SJSA1 (cell line): ENCODE measurements around the gene ZBTB18. TPM values are rescaled to one million over a fixed set of nuclear protein-coding genes. Genes with fewer than 3 reads are reported as not detected.
"Not testable (repeated sequence)": the region's sequence is repeated elsewhere in the genome, so short reads cannot be mapped to it uniquely, and the experiment has no call there.

Source experiments
- DNase-seq, 2 experiments: peaks; one replicate each; pipeline ENCODE4 v3.0.0-alpha.2; 2015 to 2020; ENCODE audit warnings: low spot score in 2 of 2, low read depth in 1 of 2
- H3K27ac ChIP-seq: fragments of 250-450 bp; sonication (Bioruptor Pico); 2 replicates; pipeline ENCODE4 v1.5.1; 2020; ENCODE audit warnings: mild to moderate bottlenecking, moderate library complexity
- H3K27me3 ChIP-seq: fragments of 250-450 bp; sonication (Bioruptor Pico); replicated peaks from 2 replicates; pipeline ENCODE4 v1.5.1; 2020; ENCODE audit warnings: mild to moderate bottlenecking, moderate library complexity
- H3K36me3 ChIP-seq: fragments of 250-450 bp; sonication (Bioruptor Pico); 2 replicates; pipeline ENCODE4 v1.5.1; 2020; ENCODE audit warnings: mild to moderate bottlenecking
- H3K4me1 ChIP-seq: fragments of 250-450 bp; sonication (Bioruptor Pico); replicated peaks from 2 replicates; pipeline ENCODE4 v1.6.1; 2021; ENCODE audit warnings: mild to moderate bottlenecking
- H3K4me3 ChIP-seq: fragments of 250-450 bp; sonication (Bioruptor Pico); 2 replicates; pipeline ENCODE4 v1.5.1; 2020; ENCODE audit warnings: mild to moderate bottlenecking
- H3K9me3 ChIP-seq: fragments of 250-450 bp; sonication (Bioruptor Pico); replicated peaks from 2 replicates; pipeline ENCODE4 v1.5.1; 2020; ENCODE audit warnings: mild to moderate bottlenecking
- total RNA-seq: library from RNA; depleted of rRNA; stranded (reverse); fragments of >200 nt; shearing (Covaris generic); gene quantifications from 2 replicates; pipeline ENCODE4 v1.2.3, GENCODE V29; 2014

ZBTB18 gene
- total RNA-seq, 1 experiment from 2014 or later, result 36.2 TPM

DNA sequence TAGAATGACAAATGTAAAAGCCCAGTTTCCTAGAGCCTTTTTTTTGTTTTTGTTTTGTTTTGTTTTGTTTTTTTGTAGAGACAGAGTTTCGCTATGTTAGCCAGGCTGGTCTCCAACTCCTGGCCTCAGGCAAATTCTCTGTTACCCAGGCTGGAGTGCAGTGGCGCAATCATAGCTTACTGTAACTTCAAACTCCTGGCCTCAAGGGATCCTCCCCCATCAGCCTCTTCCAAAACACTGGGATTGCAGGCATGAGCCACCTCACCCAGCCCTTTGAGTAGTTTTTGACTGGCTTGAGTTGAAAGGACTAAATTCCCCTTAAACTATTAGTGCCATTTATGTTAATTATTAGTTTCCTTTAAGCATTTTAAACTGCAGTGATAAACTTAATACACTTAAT is 28.8 kb upstream of the ZBTB18 start:
- Histone ChIP-seq H3K27ac (no peak overlapping the region), H3K36me3 (no peaks in the 10 kb centered on the region), H3K4me3 (no peak overlapping the region), H3K4me1 (no peaks in the 10 kb centered on the region), H3K9me3 (no peaks in the 10 kb centered on the region), H3K27me3 (no peaks in the 10 kb centered on the region)
- no peak for DNase-seq

DNA sequence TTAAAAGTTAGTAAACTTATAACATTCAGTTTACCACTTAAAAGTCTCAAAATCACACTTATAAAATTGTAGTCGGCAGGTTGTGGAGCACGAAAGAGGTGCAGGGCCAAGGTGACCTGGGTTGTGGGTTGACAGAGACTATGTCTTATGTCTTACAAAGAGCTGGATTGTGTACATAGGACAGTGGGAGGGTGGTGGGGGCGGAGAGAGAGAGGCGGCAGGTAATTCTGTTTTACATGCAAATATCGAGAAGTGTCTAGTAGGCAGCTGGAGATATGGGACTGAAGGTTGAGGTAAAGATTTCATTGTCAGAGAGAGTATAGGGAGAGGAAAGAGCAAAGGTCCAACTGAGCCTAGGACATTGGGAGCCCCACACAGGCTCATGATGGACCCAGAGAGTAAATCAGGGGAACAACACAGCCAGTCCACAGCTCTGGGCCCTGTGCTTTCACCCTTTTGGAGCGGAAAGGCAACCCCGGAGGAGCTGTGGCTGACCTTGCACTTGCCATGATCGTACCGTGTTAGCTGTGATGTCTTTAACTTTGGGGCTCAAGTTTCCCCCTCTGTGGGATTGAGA is 28.1 kb upstream of the ZBTB18 start:
- H3K27me3 ChIP-seq, result no peaks in the 10 kb centered on the region
- H3K4me3 ChIP-seq, result no peak overlapping the region
- no peaks in the 10 kb centered on the region for H3K36me3 ChIP-seq
- H3K4me1 ChIP-seq, result no peaks in the 10 kb centered on the region
- H3K27ac ChIP-seq, result no peak overlapping the region
- H3K9me3 ChIP-seq, result no peaks in the 10 kb centered on the region
- no peak for DNase-seq

GRCh38 chr1:244027491-244028145 is 23.5 kb upstream of the ZBTB18 start:
- H3K9me3 ChIP-seq, result no peaks in the 10 kb centered on the region
- H3K27ac ChIP-seq, result no peak overlapping the region
- DNase-seq, result no peak
- no peaks in the 10 kb centered on the region for H3K36me3 ChIP-seq
- no peaks in the 10 kb centered on the region for H3K4me1 ChIP-seq
- H3K4me3 ChIP-seq, result no peak overlapping the region
- no peaks in the 10 kb centered on the region for H3K27me3 ChIP-seq

- Histone ChIP-seq H3K4me1 (no peaks in the 10 kb centered on the region), H3K36me3 (no peaks in the 10 kb centered on the region), H3K27me3 (no peaks in the 10 kb centered on the region), H3K27ac (no peak overlapping the region), H3K4me3 (no peak overlapping the region), H3K9me3 (no peaks in the 10 kb centered on the region)
- no peak for DNase-seq
These were observed 22.4 kb upstream of the ZBTB18 start for GRCh38 chr1:244028701-244029100.

DNA sequence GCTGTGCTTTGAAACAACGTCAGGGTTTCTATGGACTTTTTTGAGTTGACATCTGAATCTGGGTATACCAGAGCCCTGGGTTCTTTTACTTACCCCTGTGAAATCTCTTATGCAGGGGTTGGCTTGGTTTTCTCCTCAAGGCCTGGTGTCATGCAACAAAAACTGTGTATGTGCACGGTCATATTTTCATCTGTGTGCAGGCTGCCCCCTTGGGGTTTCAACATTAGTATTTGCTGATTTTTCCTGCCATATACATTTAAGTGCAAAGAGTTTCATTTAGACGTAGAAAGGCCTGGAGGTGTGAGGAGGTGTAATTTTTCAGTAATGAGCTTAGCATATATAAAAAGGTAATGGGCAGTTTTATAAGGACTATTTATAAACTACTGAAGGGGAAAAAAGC is 22.0 kb upstream of the ZBTB18 start:
- no peak overlapping the region for H3K4me3 ChIP-seq
- no peak overlapping the region for H3K27ac ChIP-seq
- no peaks in the 10 kb centered on the region for H3K9me3 ChIP-seq
- H3K27me3 ChIP-seq, result no peaks in the 10 kb centered on the region
- H3K36me3 ChIP-seq, result no peaks in the 10 kb centered on the region
- no peak for DNase-seq
- no peaks in the 10 kb centered on the region for H3K4me1 ChIP-seq

DNA sequence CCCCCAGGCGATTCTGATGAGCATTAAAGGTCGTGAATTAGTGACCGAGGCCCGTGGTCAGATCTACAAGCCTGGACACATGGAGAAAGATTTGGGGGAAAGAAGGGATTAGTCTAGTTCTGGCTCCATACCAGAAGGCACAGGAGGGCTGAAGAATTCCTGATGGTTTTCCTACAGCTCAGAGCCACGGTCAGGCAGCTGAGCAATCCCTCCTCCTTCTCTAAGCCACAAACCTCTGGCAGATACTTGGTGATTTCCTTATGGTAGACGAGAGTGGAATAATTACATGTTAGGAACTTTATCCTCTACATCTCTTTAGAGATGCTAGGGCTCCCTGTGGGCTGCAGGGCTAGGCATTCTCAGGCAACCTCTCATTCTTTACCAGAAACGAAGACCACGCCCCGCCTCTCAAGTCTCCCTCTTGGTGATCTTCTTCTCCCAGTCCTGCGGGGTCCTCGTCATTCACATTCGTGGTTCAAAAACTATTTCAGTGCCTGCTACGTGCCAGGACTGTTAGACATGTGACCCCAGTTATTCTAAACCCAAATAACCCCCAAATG is 20.5 kb upstream of the ZBTB18 start:
- no peak for DNase-seq
- Histone ChIP-seq H3K36me3 (no peaks in the 10 kb centered on the region), H3K4me1 (no peaks in the 10 kb centered on the region), H3K4me3 (no peak overlapping the region), H3K27me3 (no peaks in the 10 kb centered on the region), H3K27ac (no peak overlapping the region), H3K9me3 (no peaks in the 10 kb centered on the region)

DNA sequence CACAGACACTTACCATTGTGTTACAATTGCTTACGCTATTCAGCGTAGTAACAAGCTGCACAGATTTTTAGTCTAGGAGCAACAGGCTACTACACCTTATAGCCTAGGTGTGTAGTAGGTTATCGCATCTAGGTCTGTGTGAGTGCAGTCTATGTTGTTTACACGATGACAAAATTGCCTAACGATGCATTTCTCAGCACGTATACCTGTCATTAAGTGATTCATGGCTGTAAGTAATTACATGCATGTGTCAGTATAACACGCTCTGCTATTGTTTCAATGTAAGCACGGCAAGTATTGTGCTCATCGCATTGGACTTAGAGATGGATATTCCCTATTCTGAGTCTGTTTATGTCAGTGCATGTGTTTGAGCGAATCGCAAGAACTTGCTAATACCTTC is 15.7 kb upstream of the ZBTB18 start:
- no peak overlapping the region for H3K4me3 ChIP-seq

DNA sequence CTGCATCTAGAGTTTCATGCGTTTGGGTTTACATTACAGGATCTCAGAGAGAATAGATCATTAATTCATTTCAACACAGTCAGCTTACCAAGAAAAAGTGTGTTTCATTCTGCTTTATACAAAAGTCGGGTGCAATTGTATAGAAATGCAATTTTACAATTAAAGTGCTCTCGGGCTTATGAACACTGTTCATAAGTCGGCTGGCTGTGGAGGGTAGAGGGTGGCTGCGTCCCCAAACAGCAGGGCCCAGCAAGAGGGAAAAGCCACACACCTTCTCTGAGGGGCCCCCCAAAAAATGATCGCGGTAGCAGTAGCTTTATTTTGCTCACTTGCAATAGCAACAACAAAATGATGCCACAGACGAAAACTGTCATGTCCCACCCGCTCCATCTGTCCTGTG is 13.8 kb upstream of the ZBTB18 start:
- Histone ChIP-seq H3K9me3 (no peaks in the 10 kb centered on the region), H3K27ac (no peak overlapping the region), H3K4me3 (no peak overlapping the region), H3K27me3 (no peaks in the 10 kb centered on the region), H3K4me1 (no peaks in the 10 kb centered on the region), H3K36me3 (no peaks in the 10 kb centered on the region)
- DNase-seq, result no peak

More for the DNA sequence above, 15.7 kb upstream of the ZBTB18 start:
- Histone ChIP-seq H3K27me3 (no peaks in the 10 kb centered on the region), H3K27ac (no peak overlapping the region), H3K36me3 (no peaks in the 10 kb centered on the region), H3K4me1 (no peaks in the 10 kb centered on the region), H3K9me3 (no peaks in the 10 kb centered on the region)
- no peak for DNase-seq

- Histone ChIP-seq H3K4me1 (peaks cover 4% of the 10 kb centered on the region), H3K9me3 (no peaks in the 10 kb centered on the region), H3K27ac (no peak overlapping the region), H3K36me3 (no peaks in the 10 kb centered on the region), H3K4me3 (no peak overlapping the region), H3K27me3 (no peaks in the 10 kb centered on the region)
- DNase-seq, result no peak
These were observed 9.5 kb upstream of the ZBTB18 start for GRCh38 chr1:244041466-244042120.

GRCh38 chr1:244042293-244042692 is 8.8 kb upstream of the ZBTB18 start:
- no peaks in the 10 kb centered on the region for H3K36me3 ChIP-seq
- DNase-seq, result no peak
- no peaks in the 10 kb centered on the region for H3K27me3 ChIP-seq
- no peaks in the 10 kb centered on the region for H3K9me3 ChIP-seq
- peaks cover 9% of the 10 kb centered on the region for H3K4me1 ChIP-seq
- H3K4me3 ChIP-seq, result no peak overlapping the region
- no peak overlapping the region for H3K27ac ChIP-seq

DNA sequence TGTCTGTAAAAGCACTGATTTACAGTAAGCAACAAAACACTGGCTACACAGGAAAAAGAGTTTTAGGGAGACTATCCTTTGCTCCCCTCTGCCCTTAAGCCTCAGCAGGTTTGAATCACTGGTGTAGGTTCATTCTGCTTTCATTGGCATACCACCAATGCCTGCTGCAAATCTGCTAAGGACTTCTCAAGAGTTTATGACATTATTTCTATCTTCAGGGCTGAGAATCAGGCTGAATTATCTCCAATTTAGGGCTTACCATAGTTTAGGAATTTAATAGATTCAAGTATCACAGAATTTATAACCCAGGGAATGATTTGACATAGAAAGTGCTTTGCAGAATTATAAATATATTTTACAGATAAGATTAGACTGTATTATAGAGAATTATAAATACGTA is 6.7 kb upstream of the ZBTB18 start:
- Histone ChIP-seq H3K36me3 (peaks cover 4% of the 10 kb centered on the region; the same call in 1 of the 2 replicates), H3K4me1 (peaks cover 15% of the 10 kb centered on the region), H3K4me3 (no peak overlapping the region), H3K27me3 (no peaks in the 10 kb centered on the region), H3K9me3 (no peaks in the 10 kb centered on the region), H3K27ac (no peak overlapping the region)
- no peak for DNase-seq

- not testable (repeated sequence) for H3K27ac ChIP-seq, H3K9me3 ChIP-seq, DNase-seq, H3K27me3 ChIP-seq, H3K4me3 ChIP-seq, H3K36me3 ChIP-seq
- peaks cover 25% of the 10 kb centered on the region for H3K4me1 ChIP-seq
These were observed 4.8 kb upstream of the ZBTB18 start for GRCh38 chr1:244046254-244046653.

GRCh38 chr1:244046907-244047611 is 4.0 kb upstream of the ZBTB18 start:
- peaks cover 10% of the 10 kb centered on the region; the same call in 1 of the 2 replicates for H3K36me3 ChIP-seq
- peaks cover 33% of the 10 kb centered on the region for H3K4me1 ChIP-seq
- H3K4me3 ChIP-seq, result peak overlapping the region; percentile 91
- H3K27ac ChIP-seq, result peak overlapping the region; percentile 98
- no peaks in the 10 kb centered on the region for H3K9me3 ChIP-seq
- peak in 1 of 2 experiments; percentile 73 for DNase-seq
- no peaks in the 10 kb centered on the region for H3K27me3 ChIP-seq
